VCaP (cell line): ENCODE data around the gene FRAS1.

ENCODE experiments used
- H3K27ac ChIP-seq: fragments of 450-650 bp; 2 replicates; pipeline ENCODE4 v1.5.1; 2017
- CTCF ChIP-seq: fragments of 450-650 bp; conservative IDR thresholded peaks from 2 replicates; pipeline ENCODE4 v1.5.1; 2017; ENCODE audit warnings: mild to moderate bottlenecking, moderate library complexity

The FRAS1 gene

DNA sequence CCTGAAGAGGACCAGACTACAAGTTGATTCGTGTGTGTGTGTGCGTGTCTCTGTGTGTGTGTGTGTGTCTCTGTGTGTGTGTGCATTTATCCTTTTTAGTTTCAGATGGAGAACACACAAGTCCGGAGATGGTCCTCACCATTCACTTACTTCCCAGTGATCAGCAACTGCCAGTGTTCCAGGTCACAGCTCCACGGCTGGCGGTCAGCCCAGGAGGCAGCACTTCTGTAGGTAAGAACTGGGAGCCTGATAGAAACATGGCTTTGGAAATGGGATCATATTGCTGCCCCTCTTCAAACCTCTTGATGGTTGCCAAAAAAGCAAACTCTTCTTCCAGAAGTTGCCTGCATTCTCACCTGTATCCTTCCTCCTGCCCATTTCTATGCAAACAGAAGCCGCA lies 371.9 kb downstream of the FRAS1 start:
- TF ChIP-seq CTCF = no peak
- H3K27ac ChIP-seq = no peak overlapping the region

GRCh38 chr4:78432896-78433295 lies 375.8 kb downstream of the FRAS1 start:
- TF ChIP-seq CTCF = no peak
- peak overlapping the region; percentile 16; the same call in 1 of the 2 replicates for H3K27ac ChIP-seq

DNA sequence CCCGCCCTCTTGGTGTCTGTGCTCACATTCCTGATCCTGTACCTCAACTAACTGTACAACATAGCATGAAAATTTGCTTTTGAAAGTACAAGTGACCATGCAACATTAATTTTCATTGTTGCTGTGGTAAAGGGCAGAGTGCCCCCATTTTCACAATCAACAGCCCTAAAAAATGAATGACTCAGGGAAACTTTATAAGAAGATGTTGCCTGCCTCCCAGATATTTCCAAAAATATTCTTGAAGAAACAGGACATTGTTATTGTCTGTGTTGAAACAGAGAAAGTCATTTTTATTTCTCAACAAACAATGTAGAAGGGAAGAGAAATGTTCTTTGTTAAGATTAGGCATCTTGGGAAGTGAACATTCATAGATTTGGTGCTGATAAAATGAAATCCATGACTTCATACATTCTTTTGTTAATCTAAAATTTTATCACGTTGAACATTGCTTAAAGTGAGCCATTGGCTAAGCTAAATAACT lies 380.5 kb downstream of the FRAS1 start:
- TF ChIP-seq CTCF = no peak
- no peak overlapping the region for H3K27ac ChIP-seq

DNA sequence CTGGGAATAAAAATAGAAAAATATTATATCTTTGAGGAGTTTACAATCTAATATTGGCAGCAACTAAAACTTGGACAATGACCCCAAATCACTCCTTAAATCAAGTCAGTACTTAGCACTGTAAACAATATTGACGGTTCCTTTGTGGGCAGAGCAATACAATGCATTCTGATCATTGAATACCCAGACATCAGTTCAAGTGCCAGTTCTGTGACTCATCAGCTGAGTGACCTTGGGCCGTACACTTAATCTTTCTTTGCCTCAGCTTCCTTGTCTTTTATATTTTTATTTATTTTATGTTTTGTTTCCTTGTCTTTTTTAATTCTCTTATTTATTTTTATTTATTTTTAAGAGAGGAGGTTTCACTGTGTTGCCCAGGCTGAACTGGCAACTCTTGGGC lies 382.2 kb downstream of the FRAS1 start:
- no peak for TF ChIP-seq CTCF
- no peak overlapping the region for H3K27ac ChIP-seq

GRCh38 chr4:78441756-78442155 lies 384.6 kb downstream of the FRAS1 start:
- no peak overlapping the region for H3K27ac ChIP-seq
- no peak for TF ChIP-seq CTCF

- no peak overlapping the region for H3K27ac ChIP-seq
- no peak for TF ChIP-seq CTCF
Measured at GRCh38 chr4:78446619-78447018, 389.5 kb downstream of the FRAS1 start.

- no peak for TF ChIP-seq CTCF
- H3K27ac ChIP-seq = no peak overlapping the region
Measured at GRCh38 chr4:78451407-78451806, 394.3 kb downstream of the FRAS1 start.

GRCh38 chr4:78454016-78454415 lies 396.9 kb downstream of the FRAS1 start:
- no peak for TF ChIP-seq CTCF

More at GRCh38 chr4:78454016-78454415, 396.9 kb downstream of the FRAS1 start:
- H3K27ac ChIP-seq = no peak overlapping the region
